ENCODE data around the gene ZNF592. TPM values are rescaled to one million over a fixed set of nuclear protein-coding genes. Genes with fewer than 3 reads are reported as not detected.

The ZNF592 gene
- total and polyA plus RNA-seq, 2 donors (not counting 1 experiment from before 2014, with no cell fraction given), result 5.1 to 7.5 TPM

DNA sequence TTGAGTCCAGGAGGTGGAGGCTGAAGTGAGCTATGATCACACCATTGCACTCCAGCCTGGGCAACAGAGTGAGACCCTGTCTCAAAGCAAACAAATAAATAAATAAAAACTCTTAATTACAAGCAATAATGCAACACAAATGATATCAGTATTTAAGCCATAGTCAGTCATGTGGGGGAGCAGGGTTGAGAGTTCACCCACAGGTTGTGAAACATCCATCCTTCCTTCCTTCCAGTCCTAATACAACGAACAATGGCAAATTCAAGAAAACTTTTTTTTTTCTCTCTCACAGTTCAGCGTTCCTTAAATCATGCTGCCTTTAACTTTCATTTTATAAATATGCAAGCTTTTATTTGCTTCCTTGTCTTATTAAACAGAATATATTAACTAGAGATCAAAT is 24.1 kb downstream of the ZNF592 start:
- peaks cover 32% of the 10 kb centered on the region for H3K79me2 ChIP-seq (ENCODE audit: control insufficient read depth, insufficient read depth, low read length)
- H4K20me1 ChIP-seq (ENCODE audit: control insufficient read depth, extremely low read depth, insufficient read depth, low read length), result no peaks in the 10 kb centered on the region
- no peak overlapping the region for H3K4me2 ChIP-seq (ENCODE audit: extremely low read depth, insufficient read depth, low read length)
- H3K36me3 ChIP-seq (ENCODE audit: control insufficient read depth, insufficient read depth, low read length), result peaks cover 2% of the 10 kb centered on the region
- H3K9me3 ChIP-seq (ENCODE audit: control insufficient read depth, insufficient read depth, low read depth, low read length), result no peaks in the 10 kb centered on the region
- no peaks in the 10 kb centered on the region for H3K27me3 ChIP-seq (ENCODE audit: control insufficient read depth, insufficient read depth, low read length)
- TF ChIP-seq CTCF (conservative IDR thresholded peaks at IDR 0.05 in 1 of 2, IDR thresholded peaks at IDR 0.05 in 1 of 2; ENCODE audit: low read depth in 1 of 2, low read length in 2 of 2), result no peak
- no peak for TF ChIP-seq EZH2 (IDR thresholded peaks at IDR 0.05; ENCODE audit: low read length, missing control alignments)
- no peak overlapping the region for H3K9ac ChIP-seq (ENCODE audit: insufficient read depth, low read length)
- H3K27ac ChIP-seq (ENCODE audit: insufficient read depth, low read length), result no peak overlapping the region
- no peak overlapping the region for H3K4me3 ChIP-seq (replicated peaks in 1 of 4; ENCODE audit: control extremely low read depth in 1 of 4, insufficient read depth in 1 of 4, low read depth in 3 of 4, low read length in 4 of 4)
- DNase-seq (ENCODE audit: low read depth in 2 of 2), result no peak
- H2AFZ ChIP-seq (ENCODE audit: low read length), result no peak overlapping the region
- no peaks in the 10 kb centered on the region for H3K4me1 ChIP-seq (ENCODE audit: control insufficient read depth, extremely low read depth, insufficient read depth, low read length)

GRCh38 chr15:84773716-84774115 is 25.3 kb downstream of the ZNF592 start:
- H3K27me3 ChIP-seq (ENCODE audit: control insufficient read depth, insufficient read depth, low read length), result no peaks in the 10 kb centered on the region
- no peaks in the 10 kb centered on the region for H3K9me3 ChIP-seq (ENCODE audit: control insufficient read depth, insufficient read depth, low read depth, low read length)
- no peak overlapping the region for H3K9ac ChIP-seq (ENCODE audit: insufficient read depth, low read length)
- no peaks in the 10 kb centered on the region for H4K20me1 ChIP-seq (ENCODE audit: control insufficient read depth, extremely low read depth, insufficient read depth, low read length)
- H3K27ac ChIP-seq (ENCODE audit: insufficient read depth, low read length), result no peak overlapping the region
- no peak for DNase-seq (ENCODE audit: low read depth in 2 of 2)
- H3K79me2 ChIP-seq (ENCODE audit: control insufficient read depth, insufficient read depth, low read length), result peaks cover 33% of the 10 kb centered on the region
- H3K36me3 ChIP-seq (ENCODE audit: control insufficient read depth, insufficient read depth, low read length), result peaks cover 2% of the 10 kb centered on the region
- no peaks in the 10 kb centered on the region for H3K4me1 ChIP-seq (ENCODE audit: control insufficient read depth, extremely low read depth, insufficient read depth, low read length)
- no peak overlapping the region for H2AFZ ChIP-seq (ENCODE audit: low read length)
- H3K4me2 ChIP-seq (ENCODE audit: extremely low read depth, insufficient read depth, low read length), result no peak overlapping the region
- no peak overlapping the region for H3K4me3 ChIP-seq (replicated peaks in 1 of 4; ENCODE audit: control extremely low read depth in 1 of 4, insufficient read depth in 1 of 4, low read depth in 3 of 4, low read length in 4 of 4)
- TF ChIP-seq EZH2 (IDR thresholded peaks at IDR 0.05; ENCODE audit: low read length, missing control alignments) (no peak), CTCF (conservative IDR thresholded peaks at IDR 0.05 in 1 of 2, IDR thresholded peaks at IDR 0.05 in 1 of 2; ENCODE audit: low read depth in 1 of 2, low read length in 2 of 2) (no peak)

- Histone ChIP-seq H3K27me3 (ENCODE audit: control insufficient read depth, insufficient read depth, low read length) (no peaks in the 10 kb centered on the region), H3K36me3 (ENCODE audit: control insufficient read depth, insufficient read depth, low read length) (peaks cover 2% of the 10 kb centered on the region), H3K79me2 (ENCODE audit: control insufficient read depth, insufficient read depth, low read length) (peaks cover 23% of the 10 kb centered on the region), H3K27ac (ENCODE audit: insufficient read depth, low read length) (no peak overlapping the region), H4K20me1 (ENCODE audit: control insufficient read depth, extremely low read depth, insufficient read depth, low read length) (no peaks in the 10 kb centered on the region), H3K9ac (ENCODE audit: insufficient read depth, low read length) (no peak overlapping the region), H3K4me2 (ENCODE audit: extremely low read depth, insufficient read depth, low read length) (no peak overlapping the region), H3K9me3 (ENCODE audit: control insufficient read depth, insufficient read depth, low read depth, low read length) (no peaks in the 10 kb centered on the region), H3K4me3 (replicated peaks in 1 of 4; ENCODE audit: control extremely low read depth in 1 of 4, insufficient read depth in 1 of 4, low read depth in 3 of 4, low read length in 4 of 4) (no peak overlapping the region), H2AFZ (ENCODE audit: low read length) (no peak overlapping the region), H3K4me1 (ENCODE audit: control insufficient read depth, extremely low read depth, insufficient read depth, low read length) (no peaks in the 10 kb centered on the region)
- no peak for DNase-seq (ENCODE audit: low read depth in 2 of 2)
- TF ChIP-seq CTCF (conservative IDR thresholded peaks at IDR 0.05 in 1 of 2, IDR thresholded peaks at IDR 0.05 in 1 of 2; ENCODE audit: low read depth in 1 of 2, low read length in 2 of 2) (no peak), EZH2 (IDR thresholded peaks at IDR 0.05; ENCODE audit: low read length, missing control alignments) (no peak)
Observed at GRCh38 chr15:84775867-84776449, 27.6 kb downstream of the ZNF592 start.

Measured in fibroblast of lung (primary cell).